GM19043 (cell line): Measurements from ENCODE around the gene FGF2.
A peak's percentile ranks its signal among the peaks of the same experiment; 100 is the strongest.
"Not testable (repeated sequence)": the region's sequence is repeated elsewhere in the genome, so short reads cannot be mapped to it uniquely, and the experiment has no call there.

Experiments used
- ATAC-seq: cut with Tn5 transposase; IDR thresholded peaks from one replicate; pipeline ENCODE4 v1.9.1; 2021; ENCODE audit warnings: low read depth; ENCODE audit not compliant: unreplicated experiment

FGF2 gene

GRCh38 chr4:122826553-122827257 is at the start of gene FGF2:
FGF2 (plus strand) TSS chr4:122826831; CDS start chr4:122827175, 344 bp downstream.
- peak; percentile 14 for ATAC-seq

GRCh38 chr4:122776916-122777315 is 49.7 kb upstream of the FGF2 start:
- no peak for ATAC-seq

- ATAC-seq, result no peak
Observed at GRCh38 chr4:122777846-122778673, 48.6 kb upstream of the FGF2 start.

GRCh38 chr4:122781486-122781885 is 45.1 kb upstream of the FGF2 start:
- ATAC-seq, result no peak

GRCh38 chr4:122783301-122784215 is 43.1 kb upstream of the FGF2 start:
- ATAC-seq, result no peak

- ATAC-seq, result no peak
Observed at GRCh38 chr4:122784261-122784660, 42.4 kb upstream of the FGF2 start.

- ATAC-seq, result no peak
Observed at GRCh38 chr4:122785099-122785498, 41.5 kb upstream of the FGF2 start.

GRCh38 chr4:122786296-122786695 is 40.3 kb upstream of the FGF2 start:
- ATAC-seq, result not testable (repeated sequence)

GRCh38 chr4:122786920-122787319 is 39.7 kb upstream of the FGF2 start:
- not testable (repeated sequence) for ATAC-seq

GRCh38 chr4:122787940-122788339 is 38.7 kb upstream of the FGF2 start:
- ATAC-seq, result no peak

- no peak for ATAC-seq
Observed at GRCh38 chr4:122788935-122789334, 37.7 kb upstream of the FGF2 start.

GRCh38 chr4:122793811-122794210 is 32.8 kb upstream of the FGF2 start:
- no peak for ATAC-seq

- ATAC-seq, result no peak
Observed at GRCh38 chr4:122796801-122797404, 29.7 kb upstream of the FGF2 start.

GRCh38 chr4:122797405-122798094 is 29.1 kb upstream of the FGF2 start:
- ATAC-seq, result no peak

- ATAC-seq, result peak; percentile 54
Observed at GRCh38 chr4:122798101-122798500, 28.5 kb upstream of the FGF2 start.

GRCh38 chr4:122798917-122799316 is 27.7 kb upstream of the FGF2 start:
- no peak for ATAC-seq

GRCh38 chr4:122803788-122804208 is 22.8 kb upstream of the FGF2 start:
- no peak for ATAC-seq

- ATAC-seq, result no peak
Observed at GRCh38 chr4:122806981-122807679, 19.5 kb upstream of the FGF2 start.

- no peak for ATAC-seq
Observed at GRCh38 chr4:122810669-122811068, 16.0 kb upstream of the FGF2 start.
